ENCODE measurements around the gene TTC21A.
"Not testable (repeated sequence)": the region's sequence is repeated elsewhere in the genome, so short reads cannot be mapped to it uniquely, and the experiment has no call there.

TTC21A gene

GRCh38 chr3:39149498-39150147, 42.1 kb downstream of the TTC21A start:
- in situ Hi-C loops (cut with HindIII; ENCODE audit: low sequenced_read_pairs), result no loop called here

DNA sequence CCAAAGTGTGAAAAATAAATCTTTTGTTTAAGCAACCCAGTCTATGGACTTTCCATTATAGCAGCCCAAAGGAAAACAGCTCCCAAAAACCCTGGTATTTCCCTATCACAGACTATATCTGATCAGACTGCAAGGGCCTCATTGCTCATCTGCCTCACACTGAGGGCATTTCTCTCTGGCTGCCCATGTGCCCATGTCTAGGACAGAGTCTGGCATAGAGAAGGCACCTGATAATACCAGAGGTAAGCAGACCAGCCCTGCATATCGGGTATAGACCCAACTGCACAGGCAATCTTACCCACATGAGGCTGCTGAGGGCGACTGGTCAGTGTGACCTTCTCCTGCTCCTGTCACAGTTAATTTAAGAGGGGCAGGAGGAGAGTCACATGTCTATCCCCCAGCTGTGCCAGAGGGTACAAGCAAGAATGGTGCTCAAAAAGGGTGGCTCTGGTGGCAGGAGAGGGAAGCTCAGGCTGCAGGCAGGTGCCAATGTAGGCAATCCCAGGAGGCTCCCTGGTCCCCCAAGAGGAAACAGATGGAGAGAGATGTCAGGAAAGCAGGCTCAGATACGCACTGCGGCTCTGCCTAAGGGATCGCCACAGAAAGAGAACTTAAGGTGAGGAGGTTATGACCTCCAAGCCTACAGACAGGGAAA, 42.8 kb downstream of the TTC21A start:
- in situ Hi-C loops (cut with HindIII; ENCODE audit: low sequenced_read_pairs), result no loop called here

DNA sequence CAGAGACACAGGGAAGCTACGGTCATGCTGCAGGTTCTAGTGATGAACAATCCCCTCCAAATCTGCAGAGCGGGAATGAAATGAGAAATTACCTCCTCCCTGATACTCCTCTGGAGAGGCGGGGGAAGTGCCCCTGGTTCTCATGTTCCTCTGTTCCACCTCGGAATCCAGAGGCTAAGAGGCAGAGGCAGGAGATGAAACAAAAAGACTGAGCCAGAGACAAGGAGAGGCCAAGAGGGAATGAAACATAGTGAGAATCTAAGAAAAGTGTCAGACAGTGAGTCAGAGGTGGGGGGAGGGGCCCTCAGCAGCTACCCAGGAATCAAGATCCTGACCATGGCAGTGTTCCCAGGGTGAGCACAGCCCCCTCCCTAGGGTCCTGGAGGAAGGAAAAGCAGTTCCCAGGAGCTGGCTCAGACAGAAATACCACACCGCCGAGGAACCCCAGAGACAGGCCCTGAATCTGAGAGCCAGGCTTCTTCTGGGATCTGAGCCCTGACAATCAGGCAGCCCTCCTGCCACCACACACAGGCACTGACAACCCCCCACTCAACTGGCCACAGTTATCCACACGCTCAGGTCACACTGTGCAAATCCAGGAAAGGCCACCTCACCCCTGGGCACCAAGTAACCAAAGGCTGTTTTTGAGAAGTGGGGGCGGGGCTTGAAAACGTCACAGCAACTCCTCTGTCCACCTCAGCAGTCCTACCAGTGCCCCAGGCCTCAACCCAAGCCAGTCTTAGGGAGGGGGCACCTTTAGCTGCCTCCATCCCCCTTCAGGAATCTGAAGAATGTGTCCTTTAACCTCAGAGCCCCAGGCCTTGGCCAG, 43.5 kb downstream of the TTC21A start:
- in situ Hi-C loops (cut with HindIII; ENCODE audit: low sequenced_read_pairs), result no loop called here

DNA sequence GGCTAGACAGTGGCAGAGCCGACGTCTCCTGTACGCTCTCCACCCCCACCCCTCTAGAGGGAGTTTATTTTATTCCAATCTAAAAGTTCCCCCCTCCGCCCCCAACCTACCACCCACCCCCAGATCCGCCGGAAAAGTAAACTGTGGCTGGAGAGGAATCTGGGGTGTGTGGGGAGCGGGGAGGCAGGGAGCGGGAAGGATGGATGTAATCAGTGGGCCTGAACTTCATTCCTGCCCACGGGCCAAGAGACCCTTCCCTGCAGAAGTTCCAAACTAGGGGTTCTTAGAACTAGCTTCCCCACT, 46.4 kb downstream of the TTC21A start:
- in situ Hi-C loops (cut with HindIII; ENCODE audit: low sequenced_read_pairs), result no loop called here

DNA sequence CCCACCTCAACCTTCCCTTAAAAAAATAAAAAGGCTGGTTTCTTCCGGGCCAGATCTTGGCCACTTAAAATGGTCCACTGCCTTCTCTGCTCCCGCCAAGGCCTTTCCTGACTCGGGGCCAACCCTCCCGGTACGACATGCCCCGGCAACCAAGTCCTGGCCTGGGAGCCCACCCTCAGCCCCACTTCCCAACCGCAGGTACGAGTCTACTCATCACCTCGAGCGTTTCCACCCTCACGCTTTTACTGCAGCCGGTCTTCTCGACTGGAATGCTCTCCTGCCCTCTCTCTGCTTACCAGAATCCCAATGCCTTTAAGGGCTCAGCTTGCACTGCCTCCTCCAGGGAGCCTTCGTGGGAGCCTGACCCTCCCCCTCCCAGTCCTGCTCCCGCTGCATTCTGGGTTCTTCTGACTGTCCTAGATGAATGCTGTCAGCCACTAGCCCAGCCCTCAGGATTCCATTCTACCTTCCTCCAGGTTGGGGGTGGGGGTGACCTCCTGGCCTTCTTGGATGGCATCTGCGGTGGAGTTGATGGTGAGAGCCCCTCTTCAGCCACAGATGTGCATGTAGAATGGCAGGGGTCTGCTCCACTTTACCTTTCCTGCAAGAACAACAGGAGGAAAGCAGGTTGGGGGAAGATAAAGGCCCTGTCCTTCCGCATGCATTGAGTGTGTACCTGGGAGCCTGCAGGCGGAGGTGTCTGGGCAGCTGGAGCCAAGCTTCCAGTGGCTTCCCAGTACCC, 47.0 kb downstream of the TTC21A start:
- in situ Hi-C loops (cut with HindIII; ENCODE audit: low sequenced_read_pairs), result no loop called here

GRCh38 chr3:39156421-39156820, 48.9 kb downstream of the TTC21A start:
- in situ Hi-C loops (cut with HindIII; ENCODE audit: low sequenced_read_pairs), result no loop called here

GRCh38 chr3:39157359-39157758, 49.9 kb downstream of the TTC21A start:
- in situ Hi-C loops (cut with HindIII; ENCODE audit: low sequenced_read_pairs), result no loop called here

DNA sequence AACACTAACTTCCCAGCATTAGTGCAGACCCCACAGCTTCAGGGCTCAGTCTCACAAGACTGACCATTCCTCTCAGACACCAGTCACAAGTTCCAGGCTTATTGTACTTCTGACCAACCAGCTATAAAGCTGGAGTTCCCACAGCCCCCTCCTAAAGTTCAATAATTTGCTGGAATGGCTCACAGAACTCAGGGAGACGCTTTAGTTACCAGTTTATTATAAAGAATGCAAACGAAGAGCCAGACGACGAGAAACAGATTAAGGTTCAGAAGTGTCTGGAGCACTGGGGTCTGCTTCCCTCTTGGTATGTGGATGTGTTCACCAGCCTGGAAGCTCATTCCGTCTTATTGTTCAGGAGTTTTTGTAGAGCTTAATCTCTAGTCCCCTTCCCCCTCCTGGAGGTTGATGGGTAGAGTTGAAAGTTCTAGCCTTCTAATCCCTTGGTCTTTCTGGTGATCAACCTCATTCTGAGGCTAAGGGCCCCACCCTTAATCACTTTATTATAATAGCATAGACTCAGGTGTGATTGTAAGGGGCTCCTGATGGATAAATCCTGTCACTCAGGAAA, 50.8 kb downstream of the TTC21A start:
- in situ Hi-C loops (cut with HindIII; ENCODE audit: low sequenced_read_pairs), result no loop called here

- in situ Hi-C loops (cut with HindIII; ENCODE audit: low sequenced_read_pairs), result no loop called here
Observed at GRCh38 chr3:39164414-39164813, 56.9 kb downstream of the TTC21A start.

DNA sequence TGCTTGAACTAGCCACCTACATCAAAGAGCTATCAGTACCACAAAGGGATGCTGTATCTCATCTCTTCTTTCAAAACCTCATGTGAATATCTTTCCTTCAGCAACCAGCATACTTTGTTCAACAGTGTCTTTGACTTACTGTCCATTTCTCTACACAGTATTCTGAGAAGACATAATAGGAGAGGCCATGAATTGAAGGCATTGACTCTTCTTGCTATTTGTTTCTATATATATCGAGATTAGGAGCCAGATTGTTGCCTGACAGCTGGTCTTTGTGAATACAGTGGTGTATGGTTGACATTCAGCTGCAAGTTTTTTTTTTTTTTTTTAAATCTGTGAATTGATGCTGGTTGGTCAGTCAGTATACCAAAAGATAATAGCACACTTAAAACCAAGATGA, 58.0 kb downstream of the TTC21A start:
- in situ Hi-C loops (cut with HindIII; ENCODE audit: low sequenced_read_pairs), result no loop called here

- in situ Hi-C loops (cut with HindIII; ENCODE audit: low sequenced_read_pairs), result no loop called here
Observed at GRCh38 chr3:39166134-39166710, 58.7 kb downstream of the TTC21A start.

DNA sequence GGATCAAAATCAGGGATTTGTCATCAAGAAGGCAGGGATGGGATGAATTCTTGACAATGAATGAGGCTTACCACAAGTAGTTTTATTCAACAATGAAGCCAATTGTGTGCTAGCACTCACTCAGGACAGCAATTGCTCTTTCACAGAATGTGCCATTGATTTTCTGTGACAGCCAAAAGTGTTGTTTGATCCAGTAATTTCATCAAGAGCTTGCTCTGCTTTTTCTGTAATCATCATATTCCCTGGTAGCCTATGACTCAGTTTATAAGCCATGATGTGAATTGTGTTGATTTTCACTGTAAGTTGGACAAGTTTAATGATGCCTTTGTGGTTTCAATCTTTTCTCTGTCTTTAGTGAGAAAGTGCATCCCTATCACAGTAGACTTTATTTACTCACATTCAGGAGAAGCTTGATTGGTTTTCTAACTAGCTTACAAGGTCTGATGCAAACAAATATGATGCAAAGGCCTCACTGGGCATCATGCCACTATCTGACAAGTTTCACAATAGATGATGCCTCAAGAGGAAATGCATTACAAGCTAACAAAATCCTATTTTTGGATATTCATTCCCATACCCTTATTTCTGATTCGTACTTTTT, 59.6 kb downstream of the TTC21A start:
- in situ Hi-C loops (cut with HindIII; ENCODE audit: low sequenced_read_pairs), result no loop called here

DNA sequence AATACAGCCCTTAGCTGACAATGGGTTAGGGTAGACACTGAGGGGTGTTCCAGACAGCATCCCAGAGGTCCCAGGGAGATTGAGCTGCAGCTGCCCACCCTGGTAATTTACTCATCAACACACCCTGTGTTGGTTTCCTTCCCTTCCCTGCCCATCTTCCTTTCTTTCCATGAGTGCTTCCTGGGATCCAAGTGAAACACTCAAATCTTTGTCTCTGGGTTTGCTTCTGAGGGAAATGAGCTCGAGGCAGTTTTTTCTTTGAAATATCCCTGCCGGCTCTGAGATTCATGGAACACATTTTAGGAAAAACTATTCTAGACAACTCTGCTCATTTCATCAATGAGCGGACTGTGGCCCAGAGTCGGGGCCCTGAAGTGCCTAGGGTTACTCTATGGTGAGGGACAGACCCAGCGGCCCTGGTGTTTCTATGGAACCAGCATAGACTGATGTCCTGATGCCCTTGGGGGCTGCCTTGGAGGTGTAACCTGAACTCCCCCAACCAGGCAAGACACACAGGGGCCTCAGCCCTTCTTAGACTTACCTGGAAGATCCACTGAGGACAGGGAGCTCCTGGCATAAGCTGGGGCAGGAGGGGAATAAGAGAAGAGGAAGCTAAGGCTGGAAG, 60.8 kb downstream of the TTC21A start:
- in situ Hi-C loops (cut with HindIII; ENCODE audit: low sequenced_read_pairs), result no loop called here

DNA sequence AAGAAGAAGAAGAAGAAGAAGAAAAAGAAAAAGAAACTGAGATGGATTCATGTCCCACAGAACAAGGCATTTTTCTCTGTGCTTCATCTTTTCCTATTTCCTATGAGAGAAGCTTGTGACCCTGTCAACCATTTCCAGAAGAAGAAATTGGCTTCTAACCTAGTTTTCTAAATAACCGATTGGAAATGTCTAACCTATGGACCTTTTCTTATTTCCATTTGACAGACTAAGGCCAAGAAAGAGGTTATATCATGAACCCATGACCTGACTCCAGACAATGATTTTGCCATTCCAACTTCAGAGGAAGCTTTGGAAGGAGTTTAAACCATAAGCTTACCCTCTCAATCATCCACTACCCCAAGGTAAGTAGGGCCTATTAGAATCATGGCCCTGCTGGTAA, 62.2 kb downstream of the TTC21A start:
- in situ Hi-C loops (cut with HindIII; ENCODE audit: low sequenced_read_pairs), result no loop called here

DNA sequence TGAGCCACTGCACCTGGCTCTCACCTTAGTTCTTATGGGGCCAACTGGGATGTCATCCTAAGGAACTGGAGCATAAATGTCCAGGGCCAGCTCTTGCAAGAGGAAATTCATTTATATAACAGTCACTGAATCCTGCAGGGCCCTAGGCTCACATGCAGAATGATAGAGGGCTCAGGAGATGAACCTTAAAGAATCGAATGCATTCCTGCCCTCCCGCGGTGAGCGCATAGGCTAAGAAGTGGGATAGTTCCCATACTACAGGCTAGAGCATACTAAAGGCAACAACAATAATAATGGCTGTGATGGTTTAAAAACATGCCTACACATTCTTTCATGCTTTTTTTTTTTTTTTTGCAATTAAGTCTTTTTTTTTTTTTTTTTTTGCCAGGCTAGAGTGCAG, 63.0 kb downstream of the TTC21A start:
- in situ Hi-C loops (cut with HindIII; ENCODE audit: low sequenced_read_pairs), result no loop called here

GRCh38 chr3:39170877-39171276, 63.4 kb downstream of the TTC21A start:
- in situ Hi-C loops (cut with HindIII; ENCODE audit: low sequenced_read_pairs), result not testable (repeated sequence)

DNA sequence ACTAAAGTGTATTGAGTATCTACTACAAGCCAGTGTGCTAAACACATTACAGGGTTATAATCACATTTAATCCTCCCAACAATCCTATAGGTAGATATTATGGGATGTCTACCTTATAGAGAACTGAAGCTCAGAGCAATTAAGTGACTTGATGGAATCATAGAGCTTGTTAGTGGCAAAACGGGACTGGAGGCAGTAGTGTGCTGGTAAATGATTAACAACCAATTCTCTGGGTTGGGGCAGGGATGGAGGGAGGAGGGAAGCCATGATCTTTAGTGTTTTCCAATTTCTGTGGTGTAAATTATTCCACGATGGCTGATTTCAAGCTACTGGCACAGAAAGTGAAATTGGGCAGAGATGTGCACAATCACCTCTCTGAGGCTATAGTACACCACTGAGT, 64.4 kb downstream of the TTC21A start:
- in situ Hi-C loops (cut with HindIII; ENCODE audit: low sequenced_read_pairs), result no loop called here

GRCh38 chr3:39173318-39174125, 66.0 kb downstream of the TTC21A start:
- in situ Hi-C loops (cut with HindIII; ENCODE audit: low sequenced_read_pairs), result no loop called here

DNA sequence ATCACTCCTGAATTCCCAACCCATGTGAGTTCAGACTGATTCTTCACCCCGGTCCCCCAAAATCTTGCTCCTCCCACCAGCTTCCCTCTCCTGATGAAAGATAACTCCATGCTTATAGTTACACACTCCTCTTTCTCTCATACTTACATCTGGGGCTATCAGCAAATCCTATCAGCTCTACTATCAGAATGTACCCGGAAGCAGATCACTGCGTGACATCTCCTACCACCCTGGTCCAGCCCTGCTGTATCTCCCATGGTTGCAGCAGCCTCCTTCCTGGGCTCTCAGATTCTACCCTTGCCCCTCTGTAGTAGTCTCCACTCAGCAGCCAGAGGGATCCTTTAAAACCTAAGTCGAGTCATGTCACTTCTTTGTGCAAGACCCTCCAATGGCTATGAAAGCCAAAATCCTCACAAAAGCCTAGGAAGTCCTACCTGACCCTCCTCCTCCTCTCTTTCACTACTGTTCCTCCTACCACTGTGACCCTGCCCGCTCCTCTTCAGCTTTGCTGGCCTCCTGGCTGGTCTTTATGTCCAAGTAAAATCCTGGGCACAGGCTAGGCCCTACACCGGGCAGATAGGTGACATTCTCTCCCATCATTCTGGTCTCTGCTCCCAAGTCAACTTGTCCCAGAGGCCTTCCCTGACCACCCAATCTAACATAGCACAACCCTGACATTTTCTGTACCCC, 68.7 kb downstream of the TTC21A start:
- in situ Hi-C loops (cut with HindIII; ENCODE audit: low sequenced_read_pairs), result no loop called here
